HEK293 (cell line): ENCODE data around the gene UNC119.

ENCODE experiments used
- CTCF ChIA-PET: fragments of 350-600 bp; formaldehyde crosslinking; extraction: SDS; loops from one replicate; lab custom pipeline; 2021; ENCODE audit warnings: antibody characterized with exemption; lab: Yijun Ruan, JAX
- POLR2A ChIA-PET: fragments of 300-600 bp; formaldehyde crosslinking; extraction: SDS; loops from one replicate; lab custom pipeline; 2020; ENCODE audit warnings: antibody characterized with exemption, inconsistent platforms; lab: Yijun Ruan, JAX
- H3K27ac ChIP-seq: fragments of 200-500 bp; sonication (Bioruptor generic); 2 replicates; pipeline ENCODE4 v1.5.1; 2014; ENCODE audit warnings: low read depth, low read length, control low read depth, inconsistent platforms; ENCODE audit errors: extremely low read depth
- H3K36me3 ChIP-seq, 2 experiments: fragments of 200-500 bp in 1 of 2; sonication (Bioruptor generic) in 1 of 2; 1 replicate in 1 of 2; 2 replicates in 1 of 2; pipeline ENCODE4 v1.5.1; 2014 to 2017; ENCODE audit warnings: inconsistent platforms in 2 of 2, low read length in 2 of 2; ENCODE audit not compliant: control insufficient read depth in 2 of 2, insufficient read depth in 1 of 2
- H3K4me1 ChIP-seq: fragments of 200-500 bp; sonication (Bioruptor generic); 2 replicates; pipeline ENCODE4 v1.5.1; 2014; ENCODE audit warnings: mild to moderate bottlenecking, low read length, inconsistent platforms; ENCODE audit not compliant: control insufficient read depth, insufficient read depth
- H3K4me3 ChIP-seq: 2 replicates; pipeline ENCODE4 v1.5.1; 2011; ENCODE audit warnings: low read depth, mild to moderate bottlenecking, control low read depth, low read length, moderate library complexity
- H3K9me3 ChIP-seq: fragments of 200-500 bp; sonication (Bioruptor generic); 2 replicates; pipeline ENCODE4 v1.5.1; 2014; ENCODE audit warnings: low read depth, low read length, inconsistent platforms; ENCODE audit not compliant: control insufficient read depth, insufficient read depth
- IKZF3 ChIP-seq: fragments of 450-650 bp; IDR thresholded peaks from 2 replicates; pipeline ENCODE4 v1.5.0; 2018; ENCODE audit warnings: missing biosample characterization, mild to moderate bottlenecking, missing genetic modification characterization, moderate library complexity
- REPIN1 ChIP-seq: fragments of 450-650 bp; formaldehyde crosslinking; IDR thresholded peaks from 2 replicates; pipeline ENCODE4 v1.5.1; 2017; ENCODE audit warnings: missing biosample characterization, missing genetic modification characterization, low read depth
- TRIM28 ChIP-seq: IDR thresholded peaks from 2 replicates; pipeline ENCODE4 v1.6.1; 2011; ENCODE audit warnings: low read length, control low read depth, borderline replicate concordance
- ZBTB17 ChIP-seq: fragments of 450-650 bp; formaldehyde crosslinking; IDR thresholded peaks from 2 replicates; pipeline ENCODE4 v1.5.1; 2016; ENCODE audit warnings: missing biosample characterization, missing genetic modification characterization
- ZFP37 ChIP-seq: fragments of 450-650 bp; formaldehyde crosslinking; IDR thresholded peaks from 2 replicates; pipeline ENCODE4 v1.5.1; 2016; ENCODE audit warnings: missing biosample characterization, missing genetic modification characterization
- ZNF112 ChIP-seq: fragments of 450-650 bp; formaldehyde crosslinking; IDR thresholded peaks from 2 replicates; pipeline ENCODE4 v1.5.0; 2017; ENCODE audit warnings: missing biosample characterization, missing genetic modification characterization
- ZNF175 ChIP-seq: fragments of 450-650 bp; formaldehyde crosslinking; IDR thresholded peaks from 2 replicates; pipeline ENCODE4 v1.5.1; 2016; ENCODE audit warnings: missing biosample characterization, missing genetic modification characterization
- ZNF23 ChIP-seq: fragments of 450-650 bp; formaldehyde crosslinking; IDR thresholded peaks from 2 replicates; pipeline ENCODE4 v1.5.1; 2016; ENCODE audit warnings: missing biosample characterization, missing genetic modification characterization, borderline replicate concordance
- ZNF335 ChIP-seq: fragments of 450-650 bp; formaldehyde crosslinking; conservative IDR thresholded peaks from 2 replicates; pipeline ENCODE4 v1.5.1; 2016; ENCODE audit warnings: missing biosample characterization, missing genetic modification characterization
- ZNF341 ChIP-seq: fragments of 450-650 bp; formaldehyde crosslinking; IDR thresholded peaks from 2 replicates; pipeline ENCODE4; 2016; ENCODE audit warnings: low read depth, missing biosample characterization, missing genetic modification characterization
- ZNF391 ChIP-seq: fragments of 450-650 bp; formaldehyde crosslinking; IDR thresholded peaks from 2 replicates; pipeline ENCODE4 v1.5.1; 2016; ENCODE audit warnings: low read depth, missing biosample characterization, missing genetic modification characterization, borderline replicate concordance
- ZNF560 ChIP-seq: fragments of 450-650 bp; formaldehyde crosslinking; IDR thresholded peaks from 2 replicates; pipeline ENCODE4 v1.5.1; 2017; ENCODE audit warnings: missing biosample characterization, missing genetic modification characterization, borderline replicate concordance
- ZNF596 ChIP-seq: fragments of 450-650 bp; IDR thresholded peaks from 2 replicates; pipeline ENCODE4 v1.5.0; 2018; ENCODE audit warnings: missing biosample characterization, mild to moderate bottlenecking, missing genetic modification characterization, moderate library complexity
- ZNF624 ChIP-seq: fragments of 450-650 bp; formaldehyde crosslinking; IDR thresholded peaks from 2 replicates; pipeline ENCODE4 v1.5.1; 2017; ENCODE audit warnings: missing biosample characterization, missing genetic modification characterization
- ZNF658 ChIP-seq: fragments of 450-650 bp; formaldehyde crosslinking; IDR thresholded peaks from 2 replicates; pipeline ENCODE4; 2016; ENCODE audit warnings: missing biosample characterization, missing genetic modification characterization
- ZNF792 ChIP-seq: fragments of 450-650 bp; formaldehyde crosslinking; IDR thresholded peaks from 2 replicates; pipeline ENCODE4 v1.5.1; 2016; ENCODE audit warnings: missing biosample characterization, missing genetic modification characterization
- TF ChIP-seq, protein P1 (sequence below): fragments of 450-650 bp; formaldehyde crosslinking; IDR thresholded peaks from 2 replicates; pipeline ENCODE4 v1.5.1; 2016; ENCODE audit warnings: missing biosample characterization, missing genetic modification characterization
- TF ChIP-seq, protein P2 (sequence below): fragments of 450-650 bp; formaldehyde crosslinking; IDR thresholded peaks from 2 replicates; pipeline ENCODE4 v1.5.1; 2017; ENCODE audit warnings: missing biosample characterization, missing genetic modification characterization
- TF ChIP-seq, protein P3 (sequence below): fragments of 450-650 bp; formaldehyde crosslinking; IDR thresholded peaks from 2 replicates; pipeline ENCODE4 v1.5.1; 2016; ENCODE audit warnings: missing biosample characterization, missing genetic modification characterization
- TF ChIP-seq, protein P4 (sequence below): fragments of 450-650 bp; formaldehyde crosslinking; IDR thresholded peaks from 2 replicates; pipeline ENCODE4 v1.5.1; 2016; ENCODE audit warnings: missing biosample characterization, missing genetic modification characterization

Gene UNC119

DNA sequence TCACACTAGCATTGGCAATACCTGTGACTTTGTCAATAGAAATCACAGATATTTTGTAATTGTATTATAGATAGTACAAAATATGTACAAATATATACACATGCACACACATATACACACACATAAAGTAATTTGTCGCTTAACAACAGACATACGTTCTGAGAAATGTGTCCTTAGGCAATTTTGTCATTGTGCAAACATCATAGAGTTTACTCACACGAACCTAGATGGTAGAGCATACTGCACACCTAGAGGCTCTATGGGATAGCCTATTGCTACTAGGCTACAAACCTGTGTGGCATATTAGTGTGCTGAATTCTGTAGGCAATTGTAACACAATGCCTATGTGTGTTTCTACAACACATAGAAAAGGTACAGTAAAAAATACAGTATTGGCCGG is 11.0 kb downstream of the UNC119 start (continued):
- TF ChIP-seq, protein P1, sequence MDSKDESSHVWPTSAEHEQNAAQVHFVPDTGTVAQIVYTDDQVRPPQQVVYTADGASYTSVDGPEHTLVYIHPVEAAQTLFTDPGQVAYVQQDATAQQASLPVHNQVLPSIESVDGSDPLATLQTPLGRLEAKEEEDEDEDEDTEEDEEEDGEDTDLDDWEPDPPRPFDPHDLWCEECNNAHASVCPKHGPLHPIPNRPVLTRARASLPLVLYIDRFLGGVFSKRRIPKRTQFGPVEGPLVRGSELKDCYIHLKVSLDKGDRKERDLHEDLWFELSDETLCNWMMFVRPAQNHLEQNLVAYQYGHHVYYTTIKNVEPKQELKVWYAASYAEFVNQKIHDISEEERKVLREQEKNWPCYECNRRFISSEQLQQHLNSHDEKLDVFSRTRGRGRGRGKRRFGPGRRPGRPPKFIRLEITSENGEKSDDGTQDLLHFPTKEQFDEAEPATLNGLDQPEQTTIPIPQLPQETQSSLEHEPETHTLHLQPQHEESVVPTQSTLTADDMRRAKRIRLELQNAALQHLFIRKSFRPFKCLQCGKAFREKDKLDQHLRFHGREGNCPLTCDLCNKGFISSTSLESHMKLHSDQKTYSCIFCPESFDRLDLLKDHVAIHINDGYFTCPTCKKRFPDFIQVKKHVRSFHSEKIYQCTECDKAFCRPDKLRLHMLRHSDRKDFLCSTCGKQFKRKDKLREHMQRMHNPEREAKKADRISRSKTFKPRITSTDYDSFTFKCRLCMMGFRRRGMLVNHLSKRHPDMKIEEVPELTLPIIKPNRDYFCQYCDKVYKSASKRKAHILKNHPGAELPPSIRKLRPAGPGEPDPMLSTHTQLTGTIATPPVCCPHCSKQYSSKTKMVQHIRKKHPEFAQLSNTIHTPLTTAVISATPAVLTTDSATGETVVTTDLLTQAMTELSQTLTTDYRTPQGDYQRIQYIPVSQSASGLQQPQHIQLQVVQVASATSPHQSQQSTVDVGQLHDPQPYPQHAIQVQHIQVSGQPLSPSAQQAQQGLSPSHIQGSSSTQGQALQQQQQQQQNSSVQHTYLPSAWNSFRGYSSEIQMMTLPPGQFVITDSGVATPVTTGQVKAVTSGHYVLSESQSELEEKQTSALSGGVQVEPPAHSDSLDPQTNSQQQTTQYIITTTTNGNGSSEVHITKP (tag by site-specific recombination), result no peak
- TF ChIP-seq ZNF175 (tag by site-specific recombination), result no peak
- TF ChIP-seq, all 188 proteins: peak for 0

DNA sequence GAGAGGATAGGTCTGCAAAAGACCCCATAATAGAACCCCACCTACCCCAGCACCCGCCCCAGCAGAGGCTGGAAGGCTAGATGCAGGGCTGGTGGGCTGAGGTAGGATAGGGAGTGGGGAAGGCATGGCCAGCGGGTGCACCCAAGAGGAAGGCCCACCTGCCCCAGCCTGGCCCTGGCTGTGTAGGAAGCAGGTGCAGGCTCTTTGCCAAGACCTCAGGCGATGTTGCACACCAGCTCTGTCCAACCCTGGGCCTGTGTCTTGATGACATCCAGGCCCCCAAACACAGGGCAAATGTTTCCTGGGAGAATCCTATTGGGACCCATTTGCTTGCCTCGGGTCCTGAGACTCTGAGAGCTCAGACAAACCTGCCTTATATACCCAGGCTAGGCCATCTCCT is 12.2 kb downstream of the UNC119 start:
- H3K4me3 ChIP-seq, result no peak overlapping the region
- no peaks in the 10 kb centered on the region for H3K9me3 ChIP-seq
- TF ChIP-seq ZNF23 (no peak), ZNF112 (tag by site-specific recombination) (no peak), REPIN1 (tag by site-specific recombination) (no peak), ZFP37 (tag by site-specific recombination) (no peak), ZNF792 (tag by site-specific recombination) (no peak), ZNF596 (no peak), TRIM28 (no peak), IKZF3 (no peak), ZNF335 (tag by site-specific recombination) (no peak), ZNF624 (tag by site-specific recombination) (no peak), ZNF560 (no peak), ZNF175 (tag by site-specific recombination) (no peak), ZBTB17 (tag by site-specific recombination) (no peak), ZNF341 (tag by site-specific recombination) (no peak), ZNF391 (tag by site-specific recombination) (no peak), ZNF658 (no peak)
- TF ChIP-seq, protein P2, sequence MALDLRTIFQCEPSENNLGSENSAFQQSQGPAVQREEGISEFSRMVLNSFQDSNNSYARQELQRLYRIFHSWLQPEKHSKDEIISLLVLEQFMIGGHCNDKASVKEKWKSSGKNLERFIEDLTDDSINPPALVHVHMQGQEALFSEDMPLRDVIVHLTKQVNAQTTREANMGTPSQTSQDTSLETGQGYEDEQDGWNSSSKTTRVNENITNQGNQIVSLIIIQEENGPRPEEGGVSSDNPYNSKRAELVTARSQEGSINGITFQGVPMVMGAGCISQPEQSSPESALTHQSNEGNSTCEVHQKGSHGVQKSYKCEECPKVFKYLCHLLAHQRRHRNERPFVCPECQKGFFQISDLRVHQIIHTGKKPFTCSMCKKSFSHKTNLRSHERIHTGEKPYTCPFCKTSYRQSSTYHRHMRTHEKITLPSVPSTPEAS (tag by site-specific recombination), result no peak
- TF ChIP-seq, protein P3, sequence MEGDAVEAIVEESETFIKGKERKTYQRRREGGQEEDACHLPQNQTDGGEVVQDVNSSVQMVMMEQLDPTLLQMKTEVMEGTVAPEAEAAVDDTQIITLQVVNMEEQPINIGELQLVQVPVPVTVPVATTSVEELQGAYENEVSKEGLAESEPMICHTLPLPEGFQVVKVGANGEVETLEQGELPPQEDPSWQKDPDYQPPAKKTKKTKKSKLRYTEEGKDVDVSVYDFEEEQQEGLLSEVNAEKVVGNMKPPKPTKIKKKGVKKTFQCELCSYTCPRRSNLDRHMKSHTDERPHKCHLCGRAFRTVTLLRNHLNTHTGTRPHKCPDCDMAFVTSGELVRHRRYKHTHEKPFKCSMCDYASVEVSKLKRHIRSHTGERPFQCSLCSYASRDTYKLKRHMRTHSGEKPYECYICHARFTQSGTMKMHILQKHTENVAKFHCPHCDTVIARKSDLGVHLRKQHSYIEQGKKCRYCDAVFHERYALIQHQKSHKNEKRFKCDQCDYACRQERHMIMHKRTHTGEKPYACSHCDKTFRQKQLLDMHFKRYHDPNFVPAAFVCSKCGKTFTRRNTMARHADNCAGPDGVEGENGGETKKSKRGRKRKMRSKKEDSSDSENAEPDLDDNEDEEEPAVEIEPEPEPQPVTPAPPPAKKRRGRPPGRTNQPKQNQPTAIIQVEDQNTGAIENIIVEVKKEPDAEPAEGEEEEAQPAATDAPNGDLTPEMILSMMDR, result no peak
- TF ChIP-seq, protein P4, sequence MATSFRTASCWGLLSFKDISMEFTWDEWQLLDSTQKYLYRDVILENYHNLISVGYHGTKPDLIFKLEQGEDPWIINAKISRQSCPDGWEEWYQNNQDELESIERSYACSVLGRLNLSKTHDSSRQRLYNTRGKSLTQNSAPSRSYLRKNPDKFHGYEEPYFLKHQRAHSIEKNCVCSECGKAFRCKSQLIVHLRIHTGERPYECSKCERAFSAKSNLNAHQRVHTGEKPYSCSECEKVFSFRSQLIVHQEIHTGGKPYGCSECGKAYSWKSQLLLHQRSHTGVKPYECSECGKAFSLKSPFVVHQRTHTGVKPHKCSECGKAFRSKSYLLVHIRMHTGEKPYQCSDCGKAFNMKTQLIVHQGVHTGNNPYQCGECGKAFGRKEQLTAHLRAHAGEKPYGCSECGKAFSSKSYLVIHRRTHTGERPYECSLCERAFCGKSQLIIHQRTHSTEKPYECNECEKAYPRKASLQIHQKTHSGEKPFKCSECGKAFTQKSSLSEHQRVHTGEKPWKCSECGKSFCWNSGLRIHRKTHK (tag by site-specific recombination), result no peak
- CTCF ChIA-PET, result interaction anchor here (0.6 to 7.4 kb wide), 29 partner anchors 7 to 865 kb away, joined by 3 to 155 read pairs (median 5); partner anchors contain the start of genes FOXN1, UNC119 and VTN
- POLR2A ChIA-PET, result interaction anchor here (1.5 kb wide), 1 partner anchor 11 kb away, joined by 3 read pairs; no protein-coding TSS in a partner anchor
- no peak overlapping the region for H3K27ac ChIP-seq
- H3K36me3 ChIP-seq, result no peaks in the 10 kb centered on the region
- H3K4me1 ChIP-seq, result no peaks in the 10 kb centered on the region
